H1 (cell line): ENCODE results near the gene ZNF530. TPM values are rescaled to one million over a fixed set of nuclear protein-coding genes. Genes with fewer than 3 reads are reported as not detected.

Experiments used
- CTCF ChIA-PET: fragments of 300-600 bp; sonication (Branson Sonifier 250); formaldehyde crosslinking; loops from one replicate; lab custom pipeline; 2021; ENCODE audit not compliant: partially characterized antibody; lab: Charles Lee
- POLR2A ChIA-PET: fragments of 300-600 bp; sonication (Branson Sonifier 250); formaldehyde crosslinking; loops from one replicate; lab custom pipeline; 2021; ENCODE audit warnings: inconsistent platforms; ENCODE audit not compliant: partially characterized antibody; lab: Charles Lee
- DNase-seq, 2 experiments: peaks; one replicate each; pipeline versions ENCODE4 v3.0.0 to v3.0.0-alpha.2; 2010 to 2022; ENCODE audit warnings: low spot score in 2 of 2, low read depth in 1 of 2, mixed read lengths in 1 of 2
- FAIRE-seq: peaks from 2 replicates; lab custom pipeline; 2011; peaks lifted over from hg19 to GRCh38; lab: Jason Lieb, UNC
- H2AFZ ChIP-seq: 2 replicates; pipeline ENCODE4 v1.8.1; 2012; ENCODE audit warnings: low read length, inconsistent platforms
- H2AK5ac ChIP-seq: 2 replicates; pipeline ENCODE4 v1.6.1; 2013; ENCODE audit warnings: low read depth, low read length
- H2BK120ac ChIP-seq: replicated peaks from 2 replicates; pipeline ENCODE3; 2013; ENCODE audit warnings: low read depth, low read length, inconsistent platforms
- H2BK12ac ChIP-seq: 2 replicates; pipeline ENCODE4 v1.6.1; 2013; ENCODE audit warnings: low read depth, low read length
- H2BK15ac ChIP-seq: 2 replicates; pipeline ENCODE4 v1.6.1; 2013; ENCODE audit warnings: low read length
- H2BK20ac ChIP-seq: 2 replicates; pipeline ENCODE4 v1.6.1; 2013; ENCODE audit warnings: low read length
- H2BK5ac ChIP-seq: 2 replicates; pipeline ENCODE4 v1.6.1; 2013; ENCODE audit warnings: low read depth, low read length
- H3K14ac ChIP-seq: 2 replicates; pipeline ENCODE4 v1.6.1; 2013; ENCODE audit warnings: inconsistent platforms; ENCODE audit not compliant: insufficient read length
- H3K18ac ChIP-seq: 2 replicates; pipeline ENCODE4 v1.6.1; 2013; ENCODE audit warnings: low read length; ENCODE audit errors: extremely low read depth
- H3K23ac ChIP-seq: 2 replicates; pipeline ENCODE4 v1.6.1; 2013; ENCODE audit warnings: inconsistent platforms; ENCODE audit not compliant: insufficient read length
- H3K23me2 ChIP-seq: 2 replicates; pipeline ENCODE4 v1.6.1; 2013; ENCODE audit warnings: low read depth, low read length
- H3K27ac ChIP-seq: 2 replicates; pipeline ENCODE4 v1.6.1; 2011; ENCODE audit warnings: low read depth, low read length, inconsistent platforms
- H3K27me3 ChIP-seq, 4 experiments: replicated peaks in 1 of 4; 1 replicate in 1 of 4; 2 replicates in 3 of 4; pipeline versions ENCODE4 v1.6.1 to v1.8.1; 2011 to 2013; ENCODE audit warnings: low read length in 3 of 4, mild to moderate bottlenecking in 3 of 4, inconsistent platforms in 2 of 4, mixed read lengths in 2 of 4, moderate library complexity in 1 of 4; ENCODE audit not compliant: control insufficient read depth in 3 of 4, insufficient read depth in 3 of 4; ENCODE audit errors: extremely low read depth in 1 of 4
- H3K36me3 ChIP-seq, 4 experiments: 2 replicates each; pipeline versions ENCODE4 v1.6.1 to v1.8.1; 2011 to 2013; ENCODE audit warnings: mild to moderate bottlenecking in 4 of 4, low read length in 3 of 4, moderate library complexity in 2 of 4, control low read depth in 1 of 4, inconsistent platforms in 1 of 4; ENCODE audit not compliant: insufficient read depth in 4 of 4, control insufficient read depth in 2 of 4
- H3K4ac ChIP-seq: replicated peaks from 2 replicates; pipeline ENCODE3; 2013; ENCODE audit warnings: low read length, low read depth, mixed read lengths, inconsistent platforms; ENCODE audit not compliant: insufficient read length
- H3K4me1 ChIP-seq, 4 experiments: replicated peaks in 1 of 4; 1 replicate in 1 of 4; 2 replicates in 3 of 4; pipeline versions ENCODE4 v1.6.1 to v1.8.1; 2011 to 2013; ENCODE audit warnings: low read length in 3 of 4, inconsistent platforms in 2 of 4, mixed read lengths in 1 of 4; ENCODE audit not compliant: insufficient read depth in 4 of 4, control insufficient read depth in 3 of 4
- H3K4me2 ChIP-seq, 2 experiments: 2 replicates each; pipeline versions ENCODE4 v1.6.1 to v1.8.1; 2011 to 2013; ENCODE audit warnings: low read depth in 2 of 2, low read length in 2 of 2, control low read depth in 1 of 2, inconsistent platforms in 1 of 2, mild to moderate bottlenecking in 1 of 2; ENCODE audit not compliant: insufficient read depth in 1 of 2
- H3K4me3 ChIP-seq, 4 experiments: fragments of 200-600, 300-600 bp in 1 of 4; sonication (generic), shearing (Covaris generic), sonication (Bioruptor Twin) in 1 of 4; 2 replicates each; pipeline versions ENCODE4 v1.5.1 to v1.8.1; 2011 to 2016; ENCODE audit warnings: low read length in 4 of 4, low read depth in 3 of 4, control low read depth in 2 of 4, inconsistent platforms in 2 of 4, mild to moderate bottlenecking in 2 of 4, mixed read lengths in 1 of 4, moderate library complexity in 1 of 4; ENCODE audit not compliant: insufficient read depth in 2 of 4; ENCODE audit errors: extremely low read depth in 1 of 4
- H3K56ac ChIP-seq: replicated peaks from 2 replicates; pipeline ENCODE3; 2013; ENCODE audit warnings: low read depth, mild to moderate bottlenecking, mixed read lengths, low read length, inconsistent platforms; ENCODE audit not compliant: insufficient read length
- H3K79me1 ChIP-seq: 2 replicates; pipeline ENCODE4 v1.6.1; 2013; ENCODE audit warnings: low read depth, low read length, control low read depth
- H3K79me2 ChIP-seq, 2 experiments: 2 replicates each; pipeline versions ENCODE4 v1.6.1 to v1.8.1; 2012 to 2013; ENCODE audit warnings: low read length in 2 of 2, mild to moderate bottlenecking in 2 of 2, inconsistent platforms in 1 of 2; ENCODE audit not compliant: insufficient read depth in 2 of 2, control insufficient read depth in 1 of 2
- H3K9ac ChIP-seq, 4 experiments: replicated peaks in 1 of 4; 1 replicate in 1 of 4; 2 replicates in 3 of 4; pipeline versions ENCODE4 v1.6.1 to v1.8.1; 2011 to 2013; ENCODE audit warnings: low read depth in 3 of 4, low read length in 3 of 4, control low read depth in 2 of 4, mild to moderate bottlenecking in 2 of 4, moderate library complexity in 2 of 4, inconsistent platforms in 1 of 4; ENCODE audit errors: extremely low read depth in 1 of 4
- H3K9me3 ChIP-seq, 2 experiments: 2 replicates each; pipeline versions ENCODE4 v1.6.1 to v1.8.1; 2012 to 2013; ENCODE audit warnings: mild to moderate bottlenecking in 2 of 2, moderate library complexity in 2 of 2, control low read depth in 1 of 2, inconsistent platforms in 1 of 2, low read depth in 1 of 2, low read length in 1 of 2, mixed read lengths in 1 of 2; ENCODE audit not compliant: insufficient read depth in 2 of 2
- H4K20me1 ChIP-seq, 2 experiments: replicated peaks in 1 of 2; 2 replicates each; pipeline versions ENCODE3 to v1.8.1; 2011 to 2013; ENCODE audit warnings: inconsistent platforms in 2 of 2, low read length in 2 of 2, mild to moderate bottlenecking in 1 of 2; ENCODE audit not compliant: insufficient read depth in 2 of 2, control insufficient read depth in 1 of 2
- H4K5ac ChIP-seq: 2 replicates; pipeline ENCODE4 v1.6.1; 2013; ENCODE audit warnings: low read length, low read depth, mixed read lengths, inconsistent platforms; ENCODE audit not compliant: insufficient read length
- H4K8ac ChIP-seq: 2 replicates; pipeline ENCODE4 v1.8.0; 2013; ENCODE audit warnings: mild to moderate bottlenecking, moderate library complexity, low read length, inconsistent platforms; ENCODE audit not compliant: insufficient read depth; ENCODE audit errors: extremely low read depth
- H4K91ac ChIP-seq: replicated peaks from 2 replicates; pipeline ENCODE3; 2013; ENCODE audit warnings: low read length, mixed read lengths, inconsistent platforms; ENCODE audit not compliant: insufficient read length
- ASH2L ChIP-seq: fragments of 200-600, 300-600 bp; sonication (generic); IDR thresholded peaks from one replicate; pipeline ENCODE4 v1.7.1; 2017; ENCODE audit warnings: low read length
- CBX8 ChIP-seq: fragments of 300-800, 300-1000 bp; sonication (generic); IDR thresholded peaks from 2 replicates; pipeline ENCODE4 v1.7.1; 2016; ENCODE audit warnings: low read depth, low read length, borderline replicate concordance
- EGR1 ChIP-seq: IDR thresholded peaks from 2 replicates; pipeline ENCODE4 v1.6.1; 2011; ENCODE audit warnings: low read depth, low read length, borderline replicate concordance
- FOSL1 ChIP-seq: IDR thresholded peaks from 2 replicates; pipeline ENCODE4 v1.6.1; 2011; ENCODE audit warnings: mild to moderate bottlenecking, low read depth, low read length, moderate library complexity; ENCODE audit not compliant: insufficient read depth
- GTF2F1 ChIP-seq: IDR thresholded peaks from 2 replicates; pipeline ENCODE4 v1.6.1; 2012; ENCODE audit warnings: low read depth, low read length, improper control_type of control experiment, borderline replicate concordance
- KDM4A ChIP-seq: IDR thresholded peaks from one replicate; pipeline ENCODE4 v1.7.1; 2012; ENCODE audit warnings: low read depth, mild to moderate bottlenecking, moderate library complexity, low read length, inconsistent platforms; ENCODE audit not compliant: severe bottlenecking
- NANOG ChIP-seq: IDR thresholded peaks from 2 replicates; pipeline ENCODE4 v1.6.1; 2011; ENCODE audit warnings: low read length, low read depth, mild to moderate bottlenecking, inconsistent platforms; ENCODE audit not compliant: insufficient read depth, poor library complexity, severe bottlenecking
- POLR2AphosphoS5 ChIP-seq: IDR thresholded peaks from 2 replicates; pipeline ENCODE4 v1.6.1; 2011; ENCODE audit warnings: low read depth, low read length
- RAD21 ChIP-seq, 2 experiments: IDR thresholded peaks in 1 of 2; conservative IDR thresholded peaks in 1 of 2; 2 replicates each; pipeline ENCODE4 v1.6.1; 2011; ENCODE audit warnings: low read depth in 2 of 2, low read length in 2 of 2, improper control_type of control experiment in 1 of 2, inconsistent platforms in 1 of 2, mild to moderate bottlenecking in 1 of 2, moderate library complexity in 1 of 2
- RBBP5 ChIP-seq: IDR thresholded peaks from 2 replicates; pipeline ENCODE4 v1.7.1; 2012; ENCODE audit warnings: low read depth, mild to moderate bottlenecking, inconsistent platforms, low read length, moderate library complexity, borderline replicate concordance
- TBP ChIP-seq: IDR thresholded peaks from 2 replicates; pipeline ENCODE4 v1.6.1; 2011; ENCODE audit warnings: low read depth, low read length, improper control_type of control experiment
- TEAD4 ChIP-seq: IDR thresholded peaks from 2 replicates; pipeline ENCODE4 v1.6.1; 2012; ENCODE audit warnings: low read depth, low read length, inconsistent platforms, mixed read lengths
- YY1 ChIP-seq: IDR thresholded peaks from 2 replicates; pipeline ENCODE4 v1.6.1; 2011; ENCODE audit warnings: low read depth, mild to moderate bottlenecking, low read length
- ZNF274 ChIP-seq: IDR thresholded peaks from 2 replicates; pipeline ENCODE4 v1.7.0; 2012; ENCODE audit warnings: low read length, borderline replicate concordance; ENCODE audit errors: extremely low read depth
- whole genome bisulfite sequencing, 2 experiments: shearing (Covaris generic) in 1 of 2; methylation state at CpG; one replicate each; pipeline versions ENCODE4 v1.1.6 to v1.1.7; 2013 to 2015; ENCODE audit warnings: low lambda C conversion rate in 2 of 2, mixed read lengths in 2 of 2, inconsistent platforms in 1 of 2, low coverage in 1 of 2, missing lambda C conversion rate in 1 of 2; ENCODE audit not compliant: insufficient replicate concordance in 2 of 2, insufficient coverage in 1 of 2, insufficient read length in 1 of 2; ENCODE audit errors: extremely low coverage in 1 of 2, missing lambda C conversion rate in 1 of 2; 5-methylcytosine and 5-hydroxymethylcytosine counted together
- polyA plus RNA-seq, 7 experiments: library from polyadenylated mRNA; depleted of rRNA in 3 of 7; stranded (reverse) in 5 of 7; unstranded in 2 of 7; fragments of >200 nt in 5 of 7; fragments of 200-250 nt in 2 of 7; gene quantifications; 1 replicate in 5 of 7; 2 replicates in 1 of 7; 4 replicates in 1 of 7; pipeline versions ENCODE4 v1.2.1 to v1.2.3, GENCODE V29; 2011 to 2013; ENCODE audit warnings: missing spikeins in 2 of 7, mixed read lengths in 2 of 7
- total RNA-seq: library from RNA; stranded (reverse); fragmentation: NEBNext Ultra II Directional; extraction: Animal tissue kit (Norgen Biotek cat#: 25700); gene quantifications from 2 replicates; pipeline ENCODE4 v1.2.1, GENCODE V29; 2021

Gene ZNF530
- total and polyA plus RNA-seq, 2 of the 8 experiments (the other 6 are each of a cell fraction or from before 2014, with no cell fraction given): 4.2 to 9.3 TPM

- Histone ChIP-seq H3K36me3 (peaks cover 31 to 68% (median 56%) of the 10 kb centered on the region in 4 experiments), H3K27ac (no peak overlapping the region), H3K9ac (no peak overlapping the region), H4K91ac (no peak overlapping the region), H3K4me3 (no peak overlapping the region), H3K27me3 (peaks cover 0 to 5% (median 2%) of the 10 kb centered on the region in 4 experiments; a peak in 2 of 7 replicates), H2AFZ (no peak overlapping the region), H3K79me1 (peaks cover 19% of the 10 kb centered on the region), H2BK15ac (no peak overlapping the region), H3K18ac (no peak overlapping the region), H2BK20ac (no peak overlapping the region), H2BK120ac (no peak overlapping the region), H3K4me2 (no peak overlapping the region), H3K23me2 (peaks cover 12% of the 10 kb centered on the region; the same call in 1 of the 2 replicates), H2AK5ac (no peak overlapping the region), H3K23ac (no peak overlapping the region), H3K14ac (no peak overlapping the region), H3K79me2 (peaks cover 11 to 40% of the 10 kb centered on the region in 2 experiments), H4K20me1 (no peaks in the 10 kb centered on the region), H3K4ac (no peak overlapping the region), H2BK5ac (no peak overlapping the region), H4K5ac (no peak overlapping the region), H2BK12ac (no peak overlapping the region), H3K56ac (no peak overlapping the region), H4K8ac (no peak overlapping the region), H3K9me3 (peaks cover 54 to 56% of the 10 kb centered on the region in 2 experiments), H3K4me1 (peaks cover 4 to 13% (median 8%) of the 10 kb centered on the region in 4 experiments; a peak in 6 of 7 replicates)
- DNase-seq (no peak), FAIRE-seq (no peak)
- 89% methylated on average over 1 of the region's 1 CpG; no CpG with 5 or more reads in 1 of the 2 experiments for WGBS, 2 experiments
- ChIA-PET CTCF (no interaction called here), POLR2A (no interaction called here)
- TF ChIP-seq TBP: no peak
- TF ChIP-seq CBX8: no peak
- no peak for TF ChIP-seq ASH2L
- no peak for TF ChIP-seq ZNF274
- TF ChIP-seq YY1: no peak
- TF ChIP-seq RBBP5: no peak
- no peak for TF ChIP-seq FOSL1
- no peak for TF ChIP-seq NANOG
- no peak for TF ChIP-seq TEAD4
- TF ChIP-seq EGR1: no peak
- no peak for TF ChIP-seq GTF2F1
- no peak for TF ChIP-seq KDM4A
- TF ChIP-seq RAD21 (IDR thresholded peaks at IDR 0.05 in 1 of 2, conservative IDR thresholded peaks at IDR 0.05 in 1 of 2; ENCODE audit: low read depth in 2 of 2, low read length in 2 of 2): no peak
- TF ChIP-seq POLR2AphosphoS5: no peak
Observed at GRCh38 chr19:57587529-57587928, 12.2 kb upstream of the ZNF530 start.
